ENCODE results near the gene TBC1D2. TPM values are rescaled to one million over a fixed set of nuclear protein-coding genes. Genes with fewer than 3 reads are reported as not detected.

TBC1D2 gene
- polyA plus RNA-seq, 6 donors from 2014 or later = 1.3 to 3.1 (median 1.6) TPM; not detected in 1

DNA sequence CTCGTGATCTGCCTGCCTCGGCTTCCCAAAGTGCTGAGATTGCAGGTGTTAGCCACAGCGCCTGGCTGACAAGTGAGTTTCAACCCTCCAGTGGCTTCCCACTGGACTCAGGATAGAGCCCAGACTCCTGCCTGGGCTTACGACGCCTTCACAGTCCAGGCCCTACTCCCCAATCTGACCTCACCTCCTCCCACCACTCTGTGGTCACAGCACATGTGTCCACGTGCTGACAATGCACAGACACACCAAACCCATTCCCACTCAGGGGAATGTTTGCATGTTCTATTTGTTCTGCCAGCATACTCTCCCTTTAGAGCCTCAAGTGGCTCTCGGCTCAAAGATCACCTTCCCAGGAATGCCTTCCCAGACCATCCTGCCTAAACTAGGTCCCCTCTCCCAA, 105.3 kb downstream of the TBC1D2 start:
- Mint-ChIP-seq H3K4me3 (no peak overlapping the region), H3K9me3 (no peaks in the 10 kb centered on the region), H3K4me1 (peaks cover 2 to 7% (median 4%) of the 10 kb centered on the region in 3 donors), H3K36me3 (no peaks in the 10 kb centered on the region), H3K27me3 (no peaks in the 10 kb centered on the region), H3K27ac (no peak overlapping the region)
- DNase-seq (no peak), ATAC-seq (ENCODE audit: low read depth in 2 of 2) (no peak)

DNA sequence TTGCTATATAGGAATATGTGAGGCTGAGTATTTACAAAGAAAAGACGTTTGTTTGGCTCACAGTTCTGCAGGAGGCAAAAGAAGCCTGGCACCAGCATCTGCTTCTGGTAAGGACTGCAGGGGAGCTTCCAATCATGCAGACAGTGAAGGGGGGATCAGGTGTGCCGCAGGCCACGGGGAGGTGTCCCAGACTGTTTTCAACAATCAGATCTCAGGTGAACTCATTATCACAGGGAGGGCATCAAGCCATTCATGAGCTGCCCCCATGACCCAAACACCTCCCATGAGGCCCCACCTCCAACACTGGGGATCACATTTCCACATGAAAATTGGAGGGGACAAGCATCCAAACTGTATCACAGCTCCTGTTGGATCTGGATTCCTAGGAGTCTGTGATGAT, 106.0 kb downstream of the TBC1D2 start:
- ATAC-seq (ENCODE audit: low read depth in 2 of 2) = no peak
- H3K36me3 Mint-ChIP-seq = no peaks in the 10 kb centered on the region
- H3K4me3 Mint-ChIP-seq = no peak overlapping the region
- H3K27me3 Mint-ChIP-seq = no peaks in the 10 kb centered on the region
- H3K27ac Mint-ChIP-seq = peak overlapping the region in 1 of 6 donors; percentile 56
- H3K4me1 Mint-ChIP-seq = peaks cover 2 to 7% (median 4%) of the 10 kb centered on the region in 3 donors
- H3K9me3 Mint-ChIP-seq = no peaks in the 10 kb centered on the region
- no peak for DNase-seq

Other genes with a start within 250 kb of the TBC1D2 start
- 10 to 100 TPM; 18.8 to 41.2 (median 29.5) TPM for gene NANS, start 198.9 kb downstream of the TBC1D2 start, polyA plus RNA-seq (ENCODE audit: low read depth in 6 of 6)
- gene TRIM14, start 136.4 kb downstream of the TBC1D2 start, polyA plus RNA-seq (ENCODE audit: low read depth in 6 of 6) = 10 to 100 TPM; 16.3 to 36.5 (median 20.4) TPM
- 1 to 10 TPM in 2 of 6 donors, under 1 TPM in 3, not detected in 1; 0.49 to 2.3 (median 0.87) TPM for gene CORO2A, start 63.0 kb downstream of the TBC1D2 start, polyA plus RNA-seq (ENCODE audit: low read depth in 6 of 6)